ENCODE measurements around the gene PTCH2.

The PTCH2 gene

DNA sequence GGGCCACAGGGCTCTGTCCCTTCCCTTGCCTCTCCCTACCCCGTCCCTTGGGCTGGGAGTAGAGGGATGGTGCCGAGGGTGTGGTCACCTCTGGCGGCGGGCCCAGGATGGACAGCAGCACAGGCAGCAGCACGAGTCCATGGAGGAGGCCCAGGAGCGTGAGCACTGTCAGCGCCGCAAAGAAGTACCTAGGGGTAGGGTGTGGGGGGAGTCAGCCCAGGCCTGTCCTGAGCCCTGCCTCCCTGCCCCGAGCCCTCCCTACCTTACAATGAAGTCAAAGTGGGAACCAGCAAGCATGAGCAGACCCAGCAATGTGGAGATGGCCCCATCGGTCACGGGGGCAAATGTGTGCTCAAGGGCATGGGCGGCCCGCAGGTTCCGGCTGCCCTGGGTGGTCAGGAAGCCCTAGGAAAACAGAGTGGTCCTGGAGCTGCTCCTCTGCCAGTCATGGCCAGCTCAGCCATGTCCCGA lies 20.0 kb downstream of the PTCH2 start:
- Histone ChIP-seq H3K4me3 (no peak overlapping the region), H3K27ac (peak overlapping the region in 1 of 2 donors; percentile 16)
- no peak for TF ChIP-seq CTCF (IDR thresholded peaks at IDR 0.05)
- no peak for DNase-seq (ENCODE audit: low spot score)

- no peak overlapping the region for H3K27ac ChIP-seq
- no peak for DNase-seq (ENCODE audit: low spot score)
- TF ChIP-seq CTCF (IDR thresholded peaks at IDR 0.05) = no peak
- H3K4me3 ChIP-seq = no peak overlapping the region
Observed at GRCh38 chr1:44822131-44822701, 20.8 kb downstream of the PTCH2 start.

- peak overlapping the region in 1 of 2 donors; percentile 98 for H3K27ac ChIP-seq
- no peak for TF ChIP-seq CTCF (IDR thresholded peaks at IDR 0.05)
- DNase-seq (ENCODE audit: low spot score) = no peak
- H3K4me3 ChIP-seq = peak overlapping the region; percentile 85
Observed at GRCh38 chr1:44821240-44821715, 21.8 kb downstream of the PTCH2 start.

GRCh38 chr1:44820328-44821239 lies 22.5 kb downstream of the PTCH2 start:
- Histone ChIP-seq H3K27ac (peak overlapping the region; percentile 91 to 98), H3K4me3 (peak overlapping the region; percentile 85)
- DNase-seq (ENCODE audit: low spot score) = no peak
- TF ChIP-seq CTCF (IDR thresholded peaks at IDR 0.05) = no peak

- Histone ChIP-seq H3K4me3 (peak overlapping the region; percentile 85), H3K27ac (peak overlapping the region; percentile 91 to 98)
- TF ChIP-seq CTCF (IDR thresholded peaks at IDR 0.05) = no peak
- DNase-seq (ENCODE audit: low spot score) = peak; percentile 89
Observed at GRCh38 chr1:44819608-44820327, 23.3 kb downstream of the PTCH2 start.

DNA sequence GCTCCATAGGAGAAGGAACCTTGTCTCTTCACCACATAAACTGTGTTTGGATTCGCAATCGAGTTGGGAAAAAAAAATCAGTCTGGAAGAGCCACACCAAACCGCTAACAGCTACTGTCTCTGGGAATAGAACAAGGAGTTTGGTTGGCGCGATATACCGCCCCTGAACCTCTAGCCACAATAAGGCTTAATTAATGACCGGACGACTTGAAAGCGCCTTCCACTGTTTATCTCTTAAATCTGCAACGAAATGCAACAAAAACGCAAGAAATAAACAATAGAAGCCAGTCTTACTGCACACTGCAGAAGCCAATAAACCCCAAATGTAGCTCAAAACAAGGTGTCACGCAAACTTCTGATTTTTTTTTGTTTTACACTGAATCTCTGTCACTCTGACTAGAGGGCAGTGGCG lies 23.9 kb downstream of the PTCH2 start:
- no peak for DNase-seq (ENCODE audit: low spot score)
- H3K27ac ChIP-seq = peak overlapping the region; percentile 91 to 98
- H3K4me3 ChIP-seq = peak overlapping the region; percentile 85
- TF ChIP-seq CTCF (IDR thresholded peaks at IDR 0.05) = no peak
